ENCODE results near the gene SLC7A5. TPM values are rescaled to one million over a fixed set of nuclear protein-coding genes. Genes with fewer than 3 reads are reported as not detected.
"Not testable (repeated sequence)": the region's sequence is repeated elsewhere in the genome, so short reads cannot be mapped to it uniquely, and the experiment has no call there.

Gene SLC7A5
- total RNA-seq, 2 experiments from 2014 or later: 140 to 283 TPM

GRCh38 chr16:87874639-87875427, 5.5 kb upstream of the SLC7A5 start:
- POLR2A ChIA-PET: interaction anchor here (0.7 to 1.6 kb wide), 6 partner anchors 65 to 713 kb away, joined by 3 to 19 read pairs (median 4); no protein-coding TSS in a partner anchor
- peak overlapping the region; percentile 21; the same call in 1 of the 2 replicates for H2AFZ ChIP-seq (ENCODE audit: low read length)
- H3K9me2 ChIP-seq (ENCODE audit: insufficient read depth, low read length): no peaks in the 10 kb centered on the region
- peaks cover 39% of the 10 kb centered on the region for H3K4me1 ChIP-seq (ENCODE audit: insufficient read depth, low read length, poor library complexity, severe bottlenecking)
- no TSS peak for BruUV-seq (replicated peaks)
- no peak overlapping the region for H3K27ac ChIP-seq (ENCODE audit: low read depth, low read length, poor library complexity, severe bottlenecking)
- no peak for DNase-seq (ENCODE audit: low spot score)
- CTCF ChIA-PET (ENCODE audit: unreplicated experiment): interaction anchor here (0.9 kb wide), 1 partner anchor 96 kb away, joined by 3 read pairs; no protein-coding TSS in a partner anchor
- no peak for TF ChIP-seq EZH2phosphoT487 (IDR thresholded peaks at IDR 0.05; ENCODE audit: borderline replicate concordance, low read depth, low read length)
- TF ChIP-seq CTCF (conservative IDR thresholded peaks at IDR 0.05; ENCODE audit: low read length): no peak
- H3K4me3 ChIP-seq (ENCODE audit: low read depth, low read length, poor library complexity, severe bottlenecking): no peak overlapping the region
- intact Hi-C loops (cut with micrococcal nuclease; ENCODE audit: unreplicated experiment): loop anchor here (5.0 to 10.0 kb wide), 3 partner anchors 173 to 320 kb away; no protein-coding TSS in a partner anchor
- no peaks in the 10 kb centered on the region for H3K36me3 ChIP-seq (ENCODE audit: insufficient read depth, low read length)
- H3K4me2 ChIP-seq (ENCODE audit: low read length): peak overlapping the region; percentile 17; the same call in 1 of the 2 replicates
- no peaks in the 10 kb centered on the region for H4K20me1 ChIP-seq (ENCODE audit: insufficient read depth, low read length)
- H3K79me2 ChIP-seq (ENCODE audit: insufficient read depth, low read depth, low read length): no peaks in the 10 kb centered on the region
- no peaks in the 10 kb centered on the region for H3K9me3 ChIP-seq (ENCODE audit: low read length)

- H3K9me3 ChIP-seq (ENCODE audit: low read length); H3K9me2 ChIP-seq (ENCODE audit: insufficient read depth, low read length); H3K4me3 ChIP-seq (ENCODE audit: low read depth, low read length, poor library complexity, severe bottlenecking); DNase-seq (ENCODE audit: low spot score); BruUV-seq (replicated peaks): not testable (repeated sequence)
- peaks cover 36% of the 10 kb centered on the region for H3K79me2 ChIP-seq (ENCODE audit: insufficient read depth, low read depth, low read length)
- CTCF ChIA-PET (ENCODE audit: unreplicated experiment): interaction anchor here (0.7 to 4.2 kb wide), 6 partner anchors 20 to 235 kb away, joined by 3 to 41 read pairs (median 4); no protein-coding TSS in a partner anchor
- H3K27ac ChIP-seq (ENCODE audit: low read depth, low read length, poor library complexity, severe bottlenecking): peak overlapping the region; percentile 77
- peaks cover 30% of the 10 kb centered on the region for H3K36me3 ChIP-seq (ENCODE audit: insufficient read depth, low read length)
- peak overlapping the region; percentile 27 for H3K4me2 ChIP-seq (ENCODE audit: low read length)
- peaks cover 10% of the 10 kb centered on the region for H4K20me1 ChIP-seq (ENCODE audit: insufficient read depth, low read length)
- peaks cover 43% of the 10 kb centered on the region for H3K4me1 ChIP-seq (ENCODE audit: insufficient read depth, low read length, poor library complexity, severe bottlenecking)
- peak overlapping the region; percentile 49; the same call in 1 of the 2 replicates for H2AFZ ChIP-seq (ENCODE audit: low read length)
- POLR2A ChIA-PET: interaction anchor here (0.8 to 4.0 kb wide), 7 partner anchors 14 to 168 kb away, joined by 3 to 51 read pairs (median 5); no protein-coding TSS in a partner anchor
- intact Hi-C loops (cut with micrococcal nuclease; ENCODE audit: unreplicated experiment): loop anchor here (1.0 to 10.0 kb wide), 6 partner anchors 20 to 316 kb away; no protein-coding TSS in a partner anchor
Observed at GRCh38 chr16:87870418-87871291, 1.3 kb upstream of the SLC7A5 start.

- intact Hi-C loops (cut with micrococcal nuclease; ENCODE audit: unreplicated experiment): loop anchor here (2.0 to 10.0 kb wide), 4 partner anchors 59 to 315 kb away; no protein-coding TSS in a partner anchor
- H2AFZ ChIP-seq (ENCODE audit: low read length); H3K4me3 ChIP-seq (ENCODE audit: low read depth, low read length, poor library complexity, severe bottlenecking); BruUV-seq (replicated peaks); H3K9me2 ChIP-seq (ENCODE audit: insufficient read depth, low read length); H3K9me3 ChIP-seq (ENCODE audit: low read length); DNase-seq (ENCODE audit: low spot score); H3K27ac ChIP-seq (ENCODE audit: low read depth, low read length, poor library complexity, severe bottlenecking); H3K4me2 ChIP-seq (ENCODE audit: low read length): not testable (repeated sequence)
- ChIA-PET POLR2A (interaction anchor here (1.6 to 4.0 kb wide), 2 partner anchors 90 to 167 kb away, joined by 4 to 51 read pairs; no protein-coding TSS in a partner anchor), CTCF (ENCODE audit: unreplicated experiment) (interaction anchor here (0.6 to 4.2 kb wide), 3 partner anchors 27 to 90 kb away, joined by 3 to 41 read pairs (median 5); no protein-coding TSS in a partner anchor)
- H3K79me2 ChIP-seq (ENCODE audit: insufficient read depth, low read depth, low read length): peaks cover 43% of the 10 kb centered on the region
- peaks cover 15% of the 10 kb centered on the region for H4K20me1 ChIP-seq (ENCODE audit: insufficient read depth, low read length)
- H3K4me1 ChIP-seq (ENCODE audit: insufficient read depth, low read length, poor library complexity, severe bottlenecking): peaks cover 42% of the 10 kb centered on the region
- H3K36me3 ChIP-seq (ENCODE audit: insufficient read depth, low read length): peaks cover 37% of the 10 kb centered on the region
Observed at GRCh38 chr16:87869879-87870417, 641 bp upstream of the SLC7A5 start.

GRCh38 chr16:87868254-87869029, 865 bp downstream of the SLC7A5 start:
- Histone ChIP-seq H3K27ac (ENCODE audit: low read depth, low read length, poor library complexity, severe bottlenecking) (peak overlapping the region; percentile 48), H3K4me1 (ENCODE audit: insufficient read depth, low read length, poor library complexity, severe bottlenecking) (peaks cover 48% of the 10 kb centered on the region), H3K4me2 (ENCODE audit: low read length) (peak overlapping the region; percentile 75), H3K79me2 (ENCODE audit: insufficient read depth, low read depth, low read length) (peaks cover 58% of the 10 kb centered on the region), H4K20me1 (ENCODE audit: insufficient read depth, low read length) (peaks cover 20% of the 10 kb centered on the region), H3K36me3 (ENCODE audit: insufficient read depth, low read length) (peaks cover 48% of the 10 kb centered on the region), H3K4me3 (ENCODE audit: low read depth, low read length, poor library complexity, severe bottlenecking) (peak overlapping the region; percentile 99)
- H3K9me3 ChIP-seq (ENCODE audit: low read length); H3K9me2 ChIP-seq (ENCODE audit: insufficient read depth, low read length); H2AFZ ChIP-seq (ENCODE audit: low read length); intact Hi-C loops (cut with micrococcal nuclease; ENCODE audit: unreplicated experiment): not testable (repeated sequence)
- BruUV-seq (replicated peaks): TSS peak; percentile 71
- CTCF ChIA-PET (ENCODE audit: unreplicated experiment): interaction anchor here (0.8 kb wide), 1 partner anchor 19 kb away, joined by 3 read pairs; no protein-coding TSS in a partner anchor
- peak; percentile 60 for DNase-seq (ENCODE audit: low spot score)
- POLR2A ChIA-PET: interaction anchor here (0.6 to 1.4 kb wide), 6 partner anchors 10 to 103 kb away, joined by 3 to 9 read pairs (median 4); partner anchors contain the start of gene KLHDC4
